Measurements from ENCODE around the gene CPEB3.

The CPEB3 gene

DNA sequence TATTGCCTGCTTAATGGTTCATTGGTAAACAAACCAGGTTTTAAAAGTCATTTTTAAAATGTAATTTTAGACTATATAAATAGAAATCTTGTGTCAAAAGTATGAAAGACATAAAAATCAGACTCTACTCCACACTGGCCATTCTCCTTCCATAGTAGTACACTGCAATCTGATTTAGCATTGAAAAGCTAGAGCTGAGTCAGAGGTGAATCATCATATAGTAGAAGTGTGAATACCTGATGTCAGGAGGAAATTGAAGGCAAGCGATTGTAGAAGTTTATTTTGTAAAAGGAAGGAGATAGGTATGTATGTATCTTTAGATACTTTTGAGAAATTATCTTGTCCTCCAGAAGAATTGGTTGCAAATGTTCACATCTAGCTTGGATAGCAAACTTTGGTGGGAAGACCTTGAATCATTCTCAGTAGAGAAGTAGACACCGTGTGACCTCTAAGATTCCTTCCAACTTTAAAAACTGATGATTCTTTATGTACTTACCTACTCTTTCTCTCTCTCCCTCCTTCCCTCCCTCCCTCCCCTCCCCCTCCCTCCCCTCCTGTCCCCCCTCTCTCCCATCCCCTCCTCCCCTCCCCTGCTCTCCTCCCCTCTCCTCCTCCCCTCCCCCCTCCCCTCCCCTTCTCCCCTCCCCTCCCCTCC is 279.2 kb downstream of the CPEB3 start:
- Histone ChIP-seq H3K27me3 (ENCODE audit: insufficient read depth, poor library complexity, severe bottlenecking) (no peaks in the 10 kb centered on the region), H3K27ac (replicated peaks) (no peak overlapping the region), H3K4me3 (replicated peaks; ENCODE audit: insufficient read depth, low read length) (no peak overlapping the region)
- TF ChIP-seq CTCF (IDR thresholded peaks at IDR 0.05; ENCODE audit: insufficient read depth, low read length) (no peak), POLR2AphosphoS5 (IDR thresholded peaks at IDR 0.05; ENCODE audit: low read depth) (no peak), GABPA (IDR thresholded peaks at IDR 0.05; ENCODE audit: low read depth) (no peak), SPI1 (IDR thresholded peaks at IDR 0.05; ENCODE audit: borderline replicate concordance, low read depth) (no peak)
- TF ChIP-seq, protein P1, sequence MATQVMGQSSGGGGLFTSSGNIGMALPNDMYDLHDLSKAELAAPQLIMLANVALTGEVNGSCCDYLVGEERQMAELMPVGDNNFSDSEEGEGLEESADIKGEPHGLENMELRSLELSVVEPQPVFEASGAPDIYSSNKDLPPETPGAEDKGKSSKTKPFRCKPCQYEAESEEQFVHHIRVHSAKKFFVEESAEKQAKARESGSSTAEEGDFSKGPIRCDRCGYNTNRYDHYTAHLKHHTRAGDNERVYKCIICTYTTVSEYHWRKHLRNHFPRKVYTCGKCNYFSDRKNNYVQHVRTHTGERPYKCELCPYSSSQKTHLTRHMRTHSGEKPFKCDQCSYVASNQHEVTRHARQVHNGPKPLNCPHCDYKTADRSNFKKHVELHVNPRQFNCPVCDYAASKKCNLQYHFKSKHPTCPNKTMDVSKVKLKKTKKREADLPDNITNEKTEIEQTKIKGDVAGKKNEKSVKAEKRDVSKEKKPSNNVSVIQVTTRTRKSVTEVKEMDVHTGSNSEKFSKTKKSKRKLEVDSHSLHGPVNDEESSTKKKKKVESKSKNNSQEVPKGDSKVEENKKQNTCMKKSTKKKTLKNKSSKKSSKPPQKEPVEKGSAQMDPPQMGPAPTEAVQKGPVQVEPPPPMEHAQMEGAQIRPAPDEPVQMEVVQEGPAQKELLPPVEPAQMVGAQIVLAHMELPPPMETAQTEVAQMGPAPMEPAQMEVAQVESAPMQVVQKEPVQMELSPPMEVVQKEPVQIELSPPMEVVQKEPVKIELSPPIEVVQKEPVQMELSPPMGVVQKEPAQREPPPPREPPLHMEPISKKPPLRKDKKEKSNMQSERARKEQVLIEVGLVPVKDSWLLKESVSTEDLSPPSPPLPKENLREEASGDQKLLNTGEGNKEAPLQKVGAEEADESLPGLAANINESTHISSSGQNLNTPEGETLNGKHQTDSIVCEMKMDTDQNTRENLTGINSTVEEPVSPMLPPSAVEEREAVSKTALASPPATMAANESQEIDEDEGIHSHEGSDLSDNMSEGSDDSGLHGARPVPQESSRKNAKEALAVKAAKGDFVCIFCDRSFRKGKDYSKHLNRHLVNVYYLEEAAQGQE (IDR thresholded peaks at IDR 0.05; ENCODE audit: insufficient replicate concordance, low read depth): no peak
- no peak for DNase-seq (ENCODE audit: low read depth in 1 of 2, low spot score in 1 of 2)

GRCh38 chr10:92010047-92010735 is 280.7 kb downstream of the CPEB3 start:
- Histone ChIP-seq H3K27me3 (ENCODE audit: insufficient read depth, poor library complexity, severe bottlenecking) (no peaks in the 10 kb centered on the region), H3K27ac (replicated peaks) (no peak overlapping the region), H3K4me3 (replicated peaks; ENCODE audit: insufficient read depth, low read length) (no peak overlapping the region)
- TF ChIP-seq SPI1 (IDR thresholded peaks at IDR 0.05; ENCODE audit: borderline replicate concordance, low read depth): no peak
- TF ChIP-seq GABPA (IDR thresholded peaks at IDR 0.05; ENCODE audit: low read depth): no peak
- TF ChIP-seq POLR2AphosphoS5 (IDR thresholded peaks at IDR 0.05; ENCODE audit: low read depth): no peak
- no peak for TF ChIP-seq CTCF (IDR thresholded peaks at IDR 0.05; ENCODE audit: insufficient read depth, low read length)
- TF ChIP-seq, protein P1 (IDR thresholded peaks at IDR 0.05; ENCODE audit: insufficient replicate concordance, low read depth): no peak
- DNase-seq (ENCODE audit: low read depth in 1 of 2, low spot score in 1 of 2): no peak

GRCh38 chr10:92009445-92009844 is 281.4 kb downstream of the CPEB3 start:
- Histone ChIP-seq H3K27me3 (ENCODE audit: insufficient read depth, poor library complexity, severe bottlenecking) (no peaks in the 10 kb centered on the region), H3K4me3 (replicated peaks; ENCODE audit: insufficient read depth, low read length) (no peak overlapping the region), H3K27ac (replicated peaks) (no peak overlapping the region)
- DNase-seq (ENCODE audit: low read depth in 1 of 2, low spot score in 1 of 2): no peak
- TF ChIP-seq GABPA (IDR thresholded peaks at IDR 0.05; ENCODE audit: low read depth): no peak
- TF ChIP-seq CTCF (IDR thresholded peaks at IDR 0.05; ENCODE audit: insufficient read depth, low read length): no peak
- TF ChIP-seq SPI1 (IDR thresholded peaks at IDR 0.05; ENCODE audit: borderline replicate concordance, low read depth): no peak
- no peak for TF ChIP-seq POLR2AphosphoS5 (IDR thresholded peaks at IDR 0.05; ENCODE audit: low read depth)
- TF ChIP-seq, protein P1 (IDR thresholded peaks at IDR 0.05; ENCODE audit: insufficient replicate concordance, low read depth): no peak
